SU-DHL-6 (cell line): ENCODE measurements around the gene LCN10.

Experiments
- EZH2phosphoT487 ChIP-seq: fragments of 200-600 bp; sonication (generic), shearing (Covaris generic); conservative IDR thresholded peaks from 2 replicates; pipeline ENCODE4 v1.6.1; 2018; ENCODE audit warnings: mild to moderate bottlenecking, antibody characterized with exemption, low read length, moderate library complexity, mixed read lengths
- TF ChIP-seq, protein P1 (sequence below): fragments of 200-600 bp; sonication (generic); IDR thresholded peaks from one replicate; pipeline ENCODE4 v1.5.1; 2017; ENCODE audit warnings: antibody characterized with exemption, mild to moderate bottlenecking, low read length, moderate library complexity; ENCODE audit not compliant: insufficient read depth, poor library complexity, severe bottlenecking

DNA sequence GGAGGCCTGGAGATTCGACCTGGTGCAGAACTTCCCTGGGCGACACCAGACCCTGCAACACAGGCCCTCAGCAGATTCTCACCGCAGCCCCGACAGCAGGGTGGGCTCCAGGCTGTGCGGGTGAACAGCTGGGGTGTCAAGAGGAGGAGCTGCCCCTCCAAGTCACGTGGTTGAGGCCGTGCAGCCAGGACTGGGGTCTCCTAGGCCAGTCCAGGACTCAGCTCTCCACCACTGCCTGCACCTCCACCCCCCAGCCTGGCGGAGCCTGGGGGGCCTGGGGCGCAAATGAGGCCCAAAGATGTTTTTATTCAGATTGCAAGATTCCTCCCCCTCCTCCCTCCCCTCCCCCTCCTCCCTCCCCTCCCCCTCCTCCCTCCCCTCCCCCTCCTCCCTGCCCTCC lies 46.2 kb downstream of the LCN10 start:
- TF ChIP-seq, protein P1, sequence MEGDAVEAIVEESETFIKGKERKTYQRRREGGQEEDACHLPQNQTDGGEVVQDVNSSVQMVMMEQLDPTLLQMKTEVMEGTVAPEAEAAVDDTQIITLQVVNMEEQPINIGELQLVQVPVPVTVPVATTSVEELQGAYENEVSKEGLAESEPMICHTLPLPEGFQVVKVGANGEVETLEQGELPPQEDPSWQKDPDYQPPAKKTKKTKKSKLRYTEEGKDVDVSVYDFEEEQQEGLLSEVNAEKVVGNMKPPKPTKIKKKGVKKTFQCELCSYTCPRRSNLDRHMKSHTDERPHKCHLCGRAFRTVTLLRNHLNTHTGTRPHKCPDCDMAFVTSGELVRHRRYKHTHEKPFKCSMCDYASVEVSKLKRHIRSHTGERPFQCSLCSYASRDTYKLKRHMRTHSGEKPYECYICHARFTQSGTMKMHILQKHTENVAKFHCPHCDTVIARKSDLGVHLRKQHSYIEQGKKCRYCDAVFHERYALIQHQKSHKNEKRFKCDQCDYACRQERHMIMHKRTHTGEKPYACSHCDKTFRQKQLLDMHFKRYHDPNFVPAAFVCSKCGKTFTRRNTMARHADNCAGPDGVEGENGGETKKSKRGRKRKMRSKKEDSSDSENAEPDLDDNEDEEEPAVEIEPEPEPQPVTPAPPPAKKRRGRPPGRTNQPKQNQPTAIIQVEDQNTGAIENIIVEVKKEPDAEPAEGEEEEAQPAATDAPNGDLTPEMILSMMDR, result no peak
- TF ChIP-seq EZH2phosphoT487, result no peak
